ENCODE results near the gene XPC. TPM values are rescaled to one million over a fixed set of nuclear protein-coding genes. Genes with fewer than 3 reads are reported as not detected.
A peak's percentile ranks its signal among the peaks of the same experiment; 100 is the strongest.

The XPC gene
- total and polyA plus RNA-seq, 2 donors from 2014 or later, result 15.9 to 44.4 TPM

DNA sequence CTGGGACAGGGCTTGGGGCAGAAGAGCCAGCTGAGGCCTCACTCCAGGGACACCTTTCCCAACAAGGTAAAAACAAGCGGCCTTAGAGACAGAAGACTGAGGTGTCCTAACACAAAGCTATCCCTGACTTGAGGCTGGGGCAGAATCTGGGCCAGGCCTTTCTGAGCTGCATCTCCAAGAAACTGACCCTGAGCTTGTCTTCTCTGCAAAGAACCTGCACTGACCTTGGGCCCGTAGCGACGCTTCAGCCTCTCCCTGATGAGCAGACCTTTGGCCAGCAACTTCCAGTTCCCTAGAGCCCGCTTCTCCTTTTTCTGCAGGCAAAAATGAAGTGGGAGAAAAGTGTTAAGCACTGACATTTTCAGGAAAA lies 31.4 kb downstream of the XPC start:
- intact Hi-C loops (cut with DNase I), result no loop called here
- peaks cover 6 to 18% (median 17%) of the 10 kb centered on the region in 3 donors for H3K4me1 ChIP-seq (ENCODE audit: control insufficient read depth in 2 of 3, insufficient read depth in 2 of 3, low read depth in 1 of 3, low read length in 3 of 3)
- FAIRE-seq (no peak), DNase-seq (no peak)
- peak overlapping the region in 1 of 2 donors; percentile 47 for H3K27ac ChIP-seq (ENCODE audit: low read depth in 2 of 2, low read length in 2 of 2)
- H3K4me3 ChIP-seq (ENCODE audit: low read length in 3 of 3), result no peak overlapping the region
- no peaks in the 10 kb centered on the region for H3K27me3 ChIP-seq (ENCODE audit: control insufficient read depth, insufficient read depth, low read length)
- peaks cover 2 to 43% (median 27%) of the 10 kb centered on the region in 3 donors for H3K36me3 ChIP-seq (ENCODE audit: control insufficient read depth in 2 of 3, insufficient read depth in 3 of 3, low read length in 3 of 3)
- H3K9me3 ChIP-seq (ENCODE audit: control insufficient read depth in 2 of 3, insufficient read depth in 1 of 3, low read length in 3 of 3), result no peaks in the 10 kb centered on the region
- TF ChIP-seq CTCF (IDR thresholded peaks at IDR 0.05; ENCODE audit: borderline replicate concordance, extremely low read depth, insufficient read depth), result no peak
- H3K9ac ChIP-seq (ENCODE audit: low read length in 3 of 3), result no peak overlapping the region

DNA sequence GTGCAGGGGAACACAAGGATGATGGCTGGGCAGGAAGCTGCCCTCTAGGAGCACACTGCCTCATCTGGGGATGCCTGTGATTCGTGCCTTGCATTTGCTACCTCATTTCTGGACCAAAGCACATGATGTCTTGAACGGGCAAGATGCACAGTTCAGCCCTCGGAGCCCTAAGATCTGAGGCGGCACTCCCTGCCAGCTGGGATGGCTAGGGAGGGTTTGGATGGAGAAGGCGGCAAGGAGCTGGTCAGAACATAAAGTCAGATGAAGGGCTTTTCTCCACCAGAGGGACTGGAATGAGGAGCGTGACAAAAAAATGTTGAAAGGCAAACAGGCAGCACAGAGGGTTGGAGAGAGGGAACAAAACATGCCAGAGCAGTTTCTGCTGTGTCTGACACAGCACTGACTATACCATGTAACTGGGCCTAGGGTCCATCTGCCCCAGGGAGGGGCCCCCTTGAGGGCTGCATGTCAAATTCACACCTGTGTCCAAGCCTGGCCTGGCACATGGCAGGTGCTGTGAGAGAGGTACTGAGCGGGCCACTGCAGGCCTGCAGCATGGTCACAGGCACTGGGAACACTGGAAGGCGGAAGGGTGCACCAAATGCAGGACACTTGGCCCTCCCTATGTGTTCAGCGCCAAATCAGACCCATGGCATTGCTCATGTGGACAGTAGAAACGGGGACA lies 31.9 kb downstream of the XPC start:
- Histone ChIP-seq H3K9me3 (ENCODE audit: control insufficient read depth in 2 of 3, insufficient read depth in 1 of 3, low read length in 3 of 3) (no peaks in the 10 kb centered on the region), H3K27ac (ENCODE audit: low read depth in 2 of 2, low read length in 2 of 2) (peak overlapping the region in 1 of 2 donors; percentile 47), H3K9ac (ENCODE audit: low read length in 3 of 3) (no peak overlapping the region), H3K4me3 (ENCODE audit: low read length in 3 of 3) (no peak overlapping the region), H3K27me3 (ENCODE audit: control insufficient read depth, insufficient read depth, low read length) (no peaks in the 10 kb centered on the region), H3K4me1 (ENCODE audit: control insufficient read depth in 2 of 3, insufficient read depth in 2 of 3, low read depth in 1 of 3, low read length in 3 of 3) (peaks cover 6 to 20% (median 18%) of the 10 kb centered on the region in 3 donors), H3K36me3 (ENCODE audit: control insufficient read depth in 2 of 3, insufficient read depth in 3 of 3, low read length in 3 of 3) (peaks cover 2 to 43% (median 25%) of the 10 kb centered on the region in 3 donors)
- TF ChIP-seq CTCF (IDR thresholded peaks at IDR 0.05; ENCODE audit: borderline replicate concordance, extremely low read depth, insufficient read depth), result no peak
- DNase-seq (peak in 3 of 5 donors; percentile 4 to 65 (median 29)), FAIRE-seq (no peak)
- intact Hi-C loops (cut with DNase I), result no loop called here

DNA sequence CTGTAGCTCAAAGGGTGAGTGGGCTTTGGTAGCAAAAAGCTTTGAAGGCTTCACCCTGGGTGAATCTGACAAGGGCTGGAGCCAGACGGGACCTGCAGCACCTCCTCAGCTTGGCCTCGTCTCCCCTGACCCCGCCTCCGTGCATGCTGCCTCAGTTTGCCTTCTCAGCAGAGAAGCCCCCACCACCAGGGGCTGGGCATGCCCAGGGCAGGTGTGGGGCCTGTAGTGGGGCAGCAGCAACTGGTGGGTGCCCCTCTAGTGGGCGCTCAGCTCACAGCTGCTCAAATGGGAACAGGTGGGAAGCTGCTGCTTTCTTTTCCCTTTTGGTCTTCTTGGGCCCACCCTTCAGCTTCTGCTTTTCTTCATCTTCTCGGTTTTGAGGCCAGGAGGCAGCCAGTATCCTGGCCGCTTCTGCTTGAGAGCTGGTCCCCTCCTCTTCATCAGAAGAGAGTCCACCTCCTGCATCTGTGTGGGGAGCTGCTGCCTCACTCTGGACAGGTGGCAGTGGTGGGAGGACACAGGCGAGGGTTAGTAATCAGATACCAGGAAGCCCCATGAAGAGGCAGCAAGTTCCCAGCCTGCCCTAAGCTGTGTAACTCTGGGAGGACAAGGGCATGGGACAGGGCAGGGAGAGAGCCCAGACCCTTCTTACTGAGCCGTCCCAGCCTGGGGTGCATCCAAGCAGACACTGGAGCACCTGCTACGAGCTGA lies 32.6 kb downstream of the XPC start:
- H3K9ac ChIP-seq (ENCODE audit: low read length in 3 of 3), result no peak overlapping the region
- H3K4me1 ChIP-seq (ENCODE audit: control insufficient read depth in 2 of 3, insufficient read depth in 2 of 3, low read depth in 1 of 3, low read length in 3 of 3), result peaks cover 6 to 20% (median 18%) of the 10 kb centered on the region in 3 donors
- no peak for TF ChIP-seq CTCF (IDR thresholded peaks at IDR 0.05; ENCODE audit: borderline replicate concordance, extremely low read depth, insufficient read depth)
- intact Hi-C loops (cut with DNase I), result no loop called here
- H3K27ac ChIP-seq (ENCODE audit: low read depth in 2 of 2, low read length in 2 of 2), result no peak overlapping the region
- no peaks in the 10 kb centered on the region for H3K9me3 ChIP-seq (ENCODE audit: control insufficient read depth in 2 of 3, insufficient read depth in 1 of 3, low read length in 3 of 3)
- FAIRE-seq (no peak), DNase-seq (peak in 4 of 5 donors; percentile 12 to 79 (median 27))
- H3K4me3 ChIP-seq (ENCODE audit: low read length in 3 of 3), result no peak overlapping the region
- H3K36me3 ChIP-seq (ENCODE audit: control insufficient read depth in 2 of 3, insufficient read depth in 3 of 3, low read length in 3 of 3), result peaks cover 2 to 45% (median 23%) of the 10 kb centered on the region in 3 donors
- no peaks in the 10 kb centered on the region for H3K27me3 ChIP-seq (ENCODE audit: control insufficient read depth, insufficient read depth, low read length)
